Measurements from ENCODE around the gene PAFAH2. TPM values are rescaled to one million over a fixed set of nuclear protein-coding genes. Genes with fewer than 3 reads are reported as not detected.

The PAFAH2 gene
- total RNA-seq, 1 experiment from 2014 or later, result 13.0 TPM

GRCh38 chr1:25999041-25999800 is 1.4 kb upstream of the PAFAH2 start:
- intact Hi-C loops (cut with micrococcal nuclease), result loop anchor here (2.0 to 10.0 kb wide), 2 partner anchors 180 to 454 kb away; partner anchors contain the start of genes LDLRAP1 and MTFR1L
- no TSS peak for BruUV-seq (replicated peaks)

More at GRCh38 chr1:25999041-25999800, 1.4 kb upstream of the PAFAH2 start:
- peaks cover 9 to 17% of the 10 kb centered on the region in 2 experiments; a peak in 3 of 4 replicates for H3K4me1 ChIP-seq (ENCODE audit: control insufficient read depth in 1 of 2, insufficient read depth in 2 of 2, low read length in 2 of 2)
- H3K27me3 ChIP-seq (ENCODE audit: insufficient read depth, low read length), result no peaks in the 10 kb centered on the region
- H3K79me2 ChIP-seq (ENCODE audit: insufficient read depth, low read length), result peaks cover 9% of the 10 kb centered on the region; the same call in 1 of the 2 replicates
- no peak overlapping the region for H3K9ac ChIP-seq (ENCODE audit: low read length)
- RAD21 ChIA-PET (ENCODE audit: low non-redundant PET in 1 of 2, low total read pairs in 2 of 2, uncharacterized antibody in 2 of 2, unreplicated experiment in 2 of 2), result no interaction called here
- ATAC-seq (no peak), DNase-seq (ENCODE audit: low read depth, low spot score) (no peak)
- no peak for TF ChIP-seq SRF (IDR thresholded peaks at IDR 0.05; ENCODE audit: low read depth)
- no peak for TF ChIP-seq ZBTB33 (IDR thresholded peaks at IDR 0.05; ENCODE audit: extremely low read depth, insufficient replicate concordance, low read length)
- TF ChIP-seq JUND (IDR thresholded peaks at IDR 0.05), result no peak
- TF ChIP-seq EZH2 (IDR thresholded peaks at IDR 0.05), result no peak
- no peak for TF ChIP-seq SP1 (IDR thresholded peaks at IDR 0.05; ENCODE audit: low read depth)
- no peak for TF ChIP-seq SIN3A (IDR thresholded peaks at IDR 0.05; ENCODE audit: low read depth)
- TF ChIP-seq REST (IDR thresholded peaks at IDR 0.05; ENCODE audit: low read depth), result no peak
- TF ChIP-seq CTCF (IDR thresholded peaks at IDR 0.05 in 2 of 3, conservative IDR thresholded peaks at IDR 0.05 in 1 of 3; ENCODE audit: borderline replicate concordance in 1 of 3, insufficient read depth in 1 of 3, low read depth in 2 of 3, low read length in 2 of 3), result no peak
- TF ChIP-seq CBX3 (IDR thresholded peaks at IDR 0.05; ENCODE audit: low read depth), result no peak
- no peaks in the 10 kb centered on the region for H3K36me3 ChIP-seq (ENCODE audit: control insufficient read depth in 1 of 2, insufficient read depth in 2 of 2, low read length in 2 of 2)
- H3K4me3 ChIP-seq (replicated peaks in 1 of 2; ENCODE audit: low read depth in 1 of 2, low read length in 2 of 2), result no peak overlapping the region
- H3K4me2 ChIP-seq (ENCODE audit: low read length), result peak overlapping the region; percentile 73; the same call in 1 of the 2 replicates
- POLR2A ChIA-PET, result no interaction called here
- H3K9me3 ChIP-seq (ENCODE audit: control insufficient read depth in 1 of 2, insufficient read depth in 1 of 2, low read depth in 1 of 2, low read length in 2 of 2), result no peaks in the 10 kb centered on the region
- H3K27ac ChIP-seq (ENCODE audit: low read depth, low read length), result no peak overlapping the region
- no peaks in the 10 kb centered on the region for H4K20me1 ChIP-seq (ENCODE audit: insufficient read depth)
- H2AFZ ChIP-seq (ENCODE audit: low read depth, low read length, poor library complexity, severe bottlenecking), result peak overlapping the region; percentile 93
- no peaks in the 10 kb centered on the region for H3K9me2 ChIP-seq (ENCODE audit: insufficient read depth)
- CTCF ChIA-PET, result interaction anchor here (0.9 to 1.3 kb wide), 3 partner anchors 37 to 104 kb away, joined by 3 to 7 read pairs (median 5); no protein-coding TSS in a partner anchor
